ENCODE measurements around the gene SERPINB5. TPM values are rescaled to one million over a fixed set of nuclear protein-coding genes. Genes with fewer than 3 reads are reported as not detected.
"Not testable (repeated sequence)": the region's sequence is repeated elsewhere in the genome, so short reads cannot be mapped to it uniquely, and the experiment has no call there.

Gene SERPINB5
- total and polyA plus RNA-seq, 2 of the 13 experiments (the other 11 are each of a cell fraction or from before 2014, with no cell fraction given): not detected

- Histone ChIP-seq H4K20me1 (ENCODE audit: insufficient read depth, low read length) (no peaks in the 10 kb centered on the region), H3K4me2 (ENCODE audit: low read depth, low read length) (no peak overlapping the region), H3K4me3 (replicated peaks in 1 of 3; ENCODE audit: insufficient read depth in 1 of 3, low read depth in 2 of 3, low read length in 3 of 3) (no peak overlapping the region), H3K27me3 (ENCODE audit: control insufficient read depth in 1 of 2, insufficient read depth in 2 of 2, low read length in 2 of 2) (peaks cover 0 to 5% of the 10 kb centered on the region in 2 experiments; a peak in 1 of 5 replicates), H3K79me2 (ENCODE audit: insufficient read depth, low read length) (no peaks in the 10 kb centered on the region), H3K27ac (ENCODE audit: extremely low read length, insufficient read depth, low read length) (no peak overlapping the region), H3K9me3 (ENCODE audit: low read length) (no peaks in the 10 kb centered on the region), H3K4me1 (ENCODE audit: insufficient read depth, low read length) (no peaks in the 10 kb centered on the region), H2AFZ (ENCODE audit: low read length) (no peak overlapping the region), H3K9ac (ENCODE audit: insufficient read depth, low read depth, low read length) (no peak overlapping the region), H3K36me3 (replicated peaks in 1 of 2; ENCODE audit: control insufficient read depth in 1 of 2, insufficient read depth in 2 of 2, low read length in 2 of 2) (no peaks in the 10 kb centered on the region)
- TF ChIP-seq FOXO1 (CRISPR knock-in tag; IDR thresholded peaks at IDR 0.05) (no peak), ZNF329 (CRISPR knock-in tag; IDR thresholded peaks at IDR 0.05; ENCODE audit: low read depth) (no peak), SIN3B (IDR thresholded peaks at IDR 0.05; ENCODE audit: low read length) (no peak), NFIB (CRISPR knock-in tag; IDR thresholded peaks at IDR 0.05; ENCODE audit: borderline replicate concordance) (no peak), FOXC1 (CRISPR knock-in tag; IDR thresholded peaks at IDR 0.05; ENCODE audit: borderline replicate concordance) (no peak), TOPORS (CRISPR knock-in tag; IDR thresholded peaks at IDR 0.05) (no peak), ZNF704 (CRISPR knock-in tag; IDR thresholded peaks at IDR 0.05; ENCODE audit: borderline replicate concordance) (no peak), ATF4 (CRISPR knock-in tag; IDR thresholded peaks at IDR 0.05) (no peak)
- TF ChIP-seq, protein P1, sequence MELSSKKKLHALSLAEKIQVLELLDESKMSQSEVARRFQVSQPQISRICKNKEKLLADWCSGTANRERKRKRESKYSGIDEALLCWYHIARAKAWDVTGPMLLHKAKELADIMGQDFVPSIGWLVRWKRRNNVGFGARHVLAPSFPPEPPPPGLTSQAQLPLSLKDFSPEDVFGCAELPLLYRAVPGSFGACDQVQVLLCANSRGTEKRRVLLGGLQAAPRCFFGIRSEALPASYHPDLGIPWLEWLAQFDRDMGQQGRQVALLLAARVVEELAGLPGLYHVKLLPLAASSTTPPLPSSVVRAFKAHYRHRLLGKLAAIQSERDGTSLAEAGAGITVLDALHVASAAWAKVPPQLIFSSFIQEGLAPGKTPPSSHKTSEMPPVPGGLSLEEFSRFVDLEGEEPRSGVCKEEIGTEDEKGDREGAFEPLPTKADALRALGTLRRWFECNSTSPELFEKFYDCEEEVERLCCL (CRISPR knock-in tag; IDR thresholded peaks at IDR 0.05; ENCODE audit: borderline replicate concordance): no peak
- TF ChIP-seq, protein P2, sequence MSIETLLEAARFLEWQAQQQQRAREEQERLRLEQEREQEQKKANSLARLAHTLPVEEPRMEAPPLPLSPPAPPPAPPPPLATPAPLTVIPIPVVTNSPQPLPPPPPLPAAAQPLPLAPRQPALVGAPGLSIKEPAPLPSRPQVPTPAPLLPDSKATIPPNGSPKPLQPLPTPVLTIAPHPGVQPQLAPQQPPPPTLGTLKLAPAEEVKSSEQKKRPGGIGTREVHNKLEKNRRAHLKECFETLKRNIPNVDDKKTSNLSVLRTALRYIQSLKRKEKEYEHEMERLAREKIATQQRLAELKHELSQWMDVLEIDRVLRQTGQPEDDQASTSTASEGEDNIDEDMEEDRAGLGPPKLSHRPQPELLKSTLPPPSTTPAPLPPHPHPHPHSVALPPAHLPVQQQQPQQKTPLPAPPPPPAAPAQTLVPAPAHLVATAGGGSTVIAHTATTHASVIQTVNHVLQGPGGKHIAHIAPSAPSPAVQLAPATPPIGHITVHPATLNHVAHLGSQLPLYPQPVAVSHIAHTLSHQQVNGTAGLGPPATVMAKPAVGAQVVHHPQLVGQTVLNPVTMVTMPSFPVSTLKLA (IDR thresholded peaks at IDR 0.05): no peak
- ATAC-seq (no peak), FAIRE-seq (no peak), DNase-seq (ENCODE audit: low spot score) (no peak)
- intact Hi-C loops (cut with micrococcal nuclease; ENCODE audit: unreplicated experiment) (no loop called here), in situ Hi-C loops (cut with HindIII; ENCODE audit: extremely low pct_ligation_motif_present, low pct_unique_long_range_greater_than_20kb) (no loop called here)
- no TSS peak for BruUV-seq (replicated peaks)
- CTCF ChIA-PET (ENCODE audit: low intra/inter-chr PET ratio, low total read pairs): no interaction called here
- WGBS (ENCODE audit: low lambda C conversion rate): 0% methylated on average over 3 of the region's 9 CpGs
- POLR2A ChIA-PET: no interaction called here
Measured at GRCh38 chr18:63451799-63452660, 24.7 kb upstream of the SERPINB5 start.

DNA sequence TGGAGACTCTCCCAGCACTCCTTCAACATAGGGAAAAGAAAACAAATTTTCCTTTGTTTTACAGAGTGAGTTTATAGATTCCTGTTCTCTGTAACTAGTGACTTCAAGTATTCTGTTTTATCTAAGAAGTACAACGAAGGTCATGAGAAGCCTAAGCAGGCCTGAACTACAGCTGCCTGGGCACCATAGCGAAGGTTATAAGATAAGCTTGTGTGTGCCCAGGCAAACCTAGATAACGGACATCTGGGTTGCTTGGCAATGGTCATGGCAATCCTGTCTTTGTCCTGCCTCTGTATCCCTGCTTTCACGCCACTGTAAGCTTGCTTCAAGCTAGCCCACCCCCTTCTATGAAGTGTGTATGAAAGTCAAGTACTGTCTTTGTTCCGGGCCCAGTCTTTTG, 24.0 kb upstream of the SERPINB5 start:
- FAIRE-seq; H3K27me3 ChIP-seq (ENCODE audit: control insufficient read depth in 1 of 2, insufficient read depth in 2 of 2, low read length in 2 of 2); H3K4me1 ChIP-seq (ENCODE audit: insufficient read depth, low read length); H3K9ac ChIP-seq (ENCODE audit: insufficient read depth, low read depth, low read length); H3K4me3 ChIP-seq (replicated peaks in 1 of 3; ENCODE audit: insufficient read depth in 1 of 3, low read depth in 2 of 3, low read length in 3 of 3); H4K20me1 ChIP-seq (ENCODE audit: insufficient read depth, low read length); POLR2A ChIA-PET; BruUV-seq (replicated peaks); ATAC-seq; H3K4me2 ChIP-seq (ENCODE audit: low read depth, low read length); H3K9me3 ChIP-seq (ENCODE audit: low read length); H3K36me3 ChIP-seq (replicated peaks in 1 of 2; ENCODE audit: control insufficient read depth in 1 of 2, insufficient read depth in 2 of 2, low read length in 2 of 2); H3K27ac ChIP-seq (ENCODE audit: extremely low read length, insufficient read depth, low read length); in situ Hi-C loops (cut with HindIII; ENCODE audit: extremely low pct_ligation_motif_present, low pct_unique_long_range_greater_than_20kb); H2AFZ ChIP-seq (ENCODE audit: low read length); CTCF ChIA-PET (ENCODE audit: low intra/inter-chr PET ratio, low total read pairs); H3K79me2 ChIP-seq (ENCODE audit: insufficient read depth, low read length); DNase-seq (ENCODE audit: low spot score); intact Hi-C loops (cut with micrococcal nuclease; ENCODE audit: unreplicated experiment): not testable (repeated sequence)
- WGBS (ENCODE audit: low lambda C conversion rate): 24% methylated on average over 4 of the region's 5 CpGs
